Colonic mucosa (tissue), 4 donors: ENCODE results near the gene ANO1. TPM values are rescaled to one million over a fixed set of nuclear protein-coding genes. Genes with fewer than 3 reads are reported as not detected.
"Not testable (repeated sequence)": the region's sequence is repeated elsewhere in the genome, so short reads cannot be mapped to it uniquely, and the experiment has no call there.

Experiments used
- DNase-seq: peaks from one replicate; pipeline ENCODE4 v3.0.0-alpha.2; 2020
- H3K27ac ChIP-seq: fragments of 200-600 bp; one replicate; pipeline ENCODE4 v1.8.0; 2021
- H3K27me3 ChIP-seq: fragments of 200-600 bp; one replicate; pipeline ENCODE4 v1.8.0; 2021
- H3K36me3 ChIP-seq: fragments of 200-600 bp; one replicate; pipeline ENCODE4 v1.8.0; 2021
- H3K4me1 ChIP-seq: fragments of 200-600 bp; one replicate; pipeline ENCODE4 v1.8.0; 2021; ENCODE audit warnings: mild to moderate bottlenecking
- H3K4me3 ChIP-seq: fragments of 200-600 bp; one replicate; pipeline ENCODE4 v1.8.0; 2021
- H3K9ac ChIP-seq, 2 donors: one replicate each; pipeline ENCODE4 v1.7.0; 2013; ENCODE audit warnings: control low read depth in 2 of 2, low read depth in 2 of 2, low read length in 2 of 2
- H3K9me3 ChIP-seq: fragments of 200-600 bp; one replicate; pipeline ENCODE4 v1.8.0; 2021
- CTCF ChIP-seq: fragments of 200-600 bp; IDR thresholded peaks from one replicate; pipeline ENCODE4 v1.8.0; 2022; ENCODE audit warnings: antibody characterized with exemption, mild to moderate bottlenecking
- intact Hi-C: fragments of 100-400 bp; cut with DNase I; formaldehyde crosslinking; loops from one replicate; pipeline ENCODE4 v1.14.1; 2022
- total RNA-seq, 2 donors: library from RNA; stranded (reverse); fragmentation: NEBNext Ultra II Directional in 1 of 2; extraction: Animal tissue kit (Norgen Biotek cat#: 25700) in 1 of 2; gene quantifications; one replicate each; pipeline ENCODE4 v1.2.1, GENCODE V29; 2021
- donor health status: healthy.
- donor health status: DM: no; HTN: no; CAD: no.
- donor health status: DM: no; HTN: no; CAD: no.

Gene ANO1
- total RNA-seq, 2 donors from 2014 or later, result 8.3 to 16.4 TPM

GRCh38 chr11:70192666-70193410, 114.7 kb downstream of the ANO1 start:
- Histone ChIP-seq H3K9me3 (no peaks in the 10 kb centered on the region), H3K9ac (no peak overlapping the region), H3K36me3 (no peaks in the 10 kb centered on the region), H3K4me3 (no peak overlapping the region), H3K4me1 (no peaks in the 10 kb centered on the region), H3K27me3 (no peaks in the 10 kb centered on the region), H3K27ac (no peak overlapping the region)
- no peak for DNase-seq
- TF ChIP-seq CTCF, result no peak
- intact Hi-C loops, result no loop called here

GRCh38 chr11:70193411-70194292, 115.5 kb downstream of the ANO1 start:
- no peak for TF ChIP-seq CTCF
- Histone ChIP-seq H3K4me1 (no peaks in the 10 kb centered on the region), H3K27me3 (no peaks in the 10 kb centered on the region), H3K36me3 (no peaks in the 10 kb centered on the region), H3K9me3 (no peaks in the 10 kb centered on the region), H3K9ac (no peak overlapping the region), H3K27ac (no peak overlapping the region), H3K4me3 (no peak overlapping the region)
- no peak for DNase-seq
- intact Hi-C loops, result no loop called here

GRCh38 chr11:70194792-70195791, 117.0 kb downstream of the ANO1 start:
- intact Hi-C loops, result loop anchor here (5.0 kb wide), 1 partner anchor 508 kb away; no protein-coding TSS in a partner anchor
- H3K27ac ChIP-seq, result no peak overlapping the region
- no peak for TF ChIP-seq CTCF
- no peaks in the 10 kb centered on the region for H3K36me3 ChIP-seq
- no peak for DNase-seq
- H3K9ac ChIP-seq, result no peak overlapping the region
- H3K27me3 ChIP-seq, result no peaks in the 10 kb centered on the region
- no peak overlapping the region for H3K4me3 ChIP-seq
- H3K4me1 ChIP-seq, result no peaks in the 10 kb centered on the region
- H3K9me3 ChIP-seq, result no peaks in the 10 kb centered on the region

- H3K4me3 ChIP-seq, result no peak overlapping the region
- H3K4me1 ChIP-seq, result peaks cover 11% of the 10 kb centered on the region
- DNase-seq, result no peak
- H3K9ac ChIP-seq, result no peak overlapping the region
- no peaks in the 10 kb centered on the region for H3K36me3 ChIP-seq
- no peaks in the 10 kb centered on the region for H3K9me3 ChIP-seq
- no peak overlapping the region for H3K27ac ChIP-seq
- no peaks in the 10 kb centered on the region for H3K27me3 ChIP-seq
- no peak for TF ChIP-seq CTCF
- intact Hi-C loops, result no loop called here
These were observed 122.2 kb downstream of the ANO1 start for GRCh38 chr11:70200212-70200844.

GRCh38 chr11:70201047-70201446, 122.9 kb downstream of the ANO1 start:
- H3K9ac ChIP-seq, DNase-seq, H3K27me3 ChIP-seq, H3K9me3 ChIP-seq, H3K27ac ChIP-seq, intact Hi-C loops, H3K36me3 ChIP-seq, H3K4me3 ChIP-seq: not testable (repeated sequence)
- peaks cover 11% of the 10 kb centered on the region for H3K4me1 ChIP-seq
